ENCODE results near the gene DNAH6.
"Not testable (repeated sequence)": the region's sequence is repeated elsewhere in the genome, so short reads cannot be mapped to it uniquely, and the experiment has no call there.

DNAH6 gene, protein sequence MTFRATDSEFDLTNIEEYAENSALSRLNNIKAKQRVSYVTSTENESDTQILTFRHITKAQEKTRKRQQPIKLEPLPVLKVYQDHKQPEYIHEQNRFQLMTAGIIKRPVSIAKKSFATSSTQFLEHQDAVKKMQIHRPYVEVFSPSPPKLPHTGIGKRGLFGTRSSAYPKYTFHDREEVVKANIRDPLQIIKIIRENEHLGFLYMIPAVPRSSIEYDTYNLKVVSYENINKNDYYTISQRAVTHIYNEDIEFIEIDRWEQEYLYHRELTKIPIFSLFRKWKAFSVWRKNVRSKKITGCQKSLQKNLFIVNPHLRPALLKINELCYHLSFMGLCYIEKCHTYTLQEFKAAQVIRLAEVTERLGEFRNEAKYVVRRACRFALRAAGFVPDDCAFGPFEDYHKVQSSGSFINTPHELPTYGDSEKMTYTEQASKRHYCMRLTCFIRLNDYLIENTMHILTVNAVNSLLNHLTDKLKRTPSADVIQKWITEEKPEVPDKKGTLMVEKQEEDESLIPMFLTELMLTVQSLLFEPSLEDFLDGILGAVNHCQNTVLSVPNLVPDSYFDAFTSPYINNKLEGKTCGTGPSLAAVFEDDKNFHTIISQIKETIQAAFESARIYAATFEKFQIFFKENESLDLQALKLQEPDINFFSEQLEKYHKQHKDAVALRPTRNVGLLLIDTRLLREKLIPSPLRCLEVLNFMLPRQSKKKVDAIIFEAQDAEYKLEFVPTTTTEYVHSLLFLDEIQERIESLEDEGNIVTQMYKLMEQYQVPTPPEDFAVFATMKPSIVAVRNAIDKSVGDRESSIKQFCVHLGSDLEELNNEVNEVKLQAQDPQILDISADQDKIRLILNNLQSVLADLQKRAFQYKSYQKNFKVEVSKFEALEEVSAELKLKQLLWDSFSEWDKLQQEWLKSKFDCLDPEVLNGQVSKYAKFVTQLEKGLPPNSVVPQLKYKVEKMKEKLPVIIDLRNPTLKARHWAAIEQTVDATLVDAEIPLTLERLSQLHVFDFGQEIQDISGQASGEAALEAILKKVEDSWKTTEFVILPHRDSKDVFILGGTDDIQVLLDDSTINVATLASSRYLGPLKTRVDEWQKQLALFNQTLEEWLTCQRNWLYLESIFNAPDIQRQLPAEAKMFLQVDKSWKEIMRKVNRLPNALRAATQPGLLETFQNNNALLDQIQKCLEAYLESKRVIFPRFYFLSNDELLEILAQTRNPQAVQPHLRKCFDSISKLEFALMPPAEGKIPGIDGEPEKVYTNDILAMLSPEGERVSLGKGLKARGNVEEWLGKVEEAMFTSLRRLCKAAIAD (N-terminal part only)

DNA sequence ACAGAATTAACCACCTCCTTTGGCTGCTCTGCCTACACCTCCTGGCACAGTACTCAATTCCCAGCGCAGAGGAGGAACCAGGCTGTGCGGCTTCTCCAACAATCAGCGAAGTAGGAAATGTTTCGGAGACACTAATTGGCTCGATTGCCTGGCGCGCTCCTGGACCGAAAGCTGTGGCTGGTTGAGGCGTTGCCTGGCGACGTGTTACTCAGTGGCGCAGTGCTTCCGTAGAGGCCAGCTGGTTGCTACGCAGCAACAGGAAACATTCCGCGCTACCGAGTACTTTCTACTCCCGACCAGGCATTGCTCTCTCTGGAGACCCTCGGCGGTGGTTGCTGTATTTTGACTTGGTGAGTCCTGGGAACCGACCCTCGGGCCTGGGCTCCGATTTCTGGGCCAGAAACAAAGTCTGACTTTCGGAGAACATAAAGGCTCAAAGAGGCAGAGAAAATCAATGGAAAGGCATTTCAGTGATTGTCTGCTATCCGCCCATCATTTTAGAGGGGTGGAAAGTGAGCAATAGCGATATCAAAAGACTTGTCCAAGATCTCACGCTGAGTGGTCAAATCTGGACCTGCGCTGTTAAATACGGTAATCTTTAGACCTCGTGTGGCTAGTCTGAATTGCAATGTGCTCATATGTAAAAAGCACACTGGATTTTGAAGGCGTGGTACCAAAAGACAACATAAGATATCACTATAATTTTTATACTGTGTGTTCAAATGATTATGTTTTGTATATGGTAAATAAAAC lies at the start of gene DNAH6:
DNAH6 (plus strand) TSS at position 265 of the 753 bp plus-strand sequence. CDS start 1,329 bp downstream, outside the sequence.
- DNase-seq: peak; percentile 41

DNA sequence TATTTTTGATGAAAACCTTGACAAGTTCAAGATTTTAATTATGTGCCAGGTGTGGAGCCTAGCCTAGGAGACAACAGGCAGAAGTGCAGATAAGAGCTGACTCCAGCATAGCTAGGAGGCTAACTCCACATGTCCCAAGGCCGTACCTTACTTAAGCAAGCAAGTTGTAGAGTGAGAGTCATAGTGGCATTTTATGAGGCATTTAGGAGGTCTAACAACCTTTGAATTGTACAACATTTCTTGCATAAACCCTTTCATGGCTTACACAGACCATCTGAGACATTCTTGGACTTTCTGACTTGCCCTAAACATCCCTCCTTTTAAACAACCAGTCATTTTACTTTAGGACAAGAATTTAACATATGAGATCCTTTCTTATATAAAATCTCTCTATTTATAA lies 48.9 kb upstream of the DNAH6 start:
- no peak for DNase-seq

DNA sequence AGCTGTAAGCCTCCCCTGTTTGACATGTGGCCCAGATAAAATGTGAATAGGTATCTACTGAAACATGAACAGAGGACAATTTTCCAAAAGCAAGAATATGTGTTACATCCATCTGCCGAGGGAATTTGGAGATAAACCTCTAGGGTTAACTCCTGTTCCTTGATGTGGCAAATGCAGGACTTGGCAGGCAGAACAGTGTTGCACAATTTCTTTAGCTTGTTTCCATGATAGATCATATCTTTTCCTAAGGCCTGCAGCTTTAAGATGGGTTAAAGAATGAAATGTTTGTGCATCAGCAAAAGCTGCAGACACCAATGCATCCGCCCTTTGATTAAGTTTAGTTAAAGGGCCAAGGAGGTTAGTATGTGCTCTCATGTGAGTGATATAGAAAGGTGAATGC lies 43.9 kb upstream of the DNAH6 start:
- not testable (repeated sequence) for DNase-seq

DNA sequence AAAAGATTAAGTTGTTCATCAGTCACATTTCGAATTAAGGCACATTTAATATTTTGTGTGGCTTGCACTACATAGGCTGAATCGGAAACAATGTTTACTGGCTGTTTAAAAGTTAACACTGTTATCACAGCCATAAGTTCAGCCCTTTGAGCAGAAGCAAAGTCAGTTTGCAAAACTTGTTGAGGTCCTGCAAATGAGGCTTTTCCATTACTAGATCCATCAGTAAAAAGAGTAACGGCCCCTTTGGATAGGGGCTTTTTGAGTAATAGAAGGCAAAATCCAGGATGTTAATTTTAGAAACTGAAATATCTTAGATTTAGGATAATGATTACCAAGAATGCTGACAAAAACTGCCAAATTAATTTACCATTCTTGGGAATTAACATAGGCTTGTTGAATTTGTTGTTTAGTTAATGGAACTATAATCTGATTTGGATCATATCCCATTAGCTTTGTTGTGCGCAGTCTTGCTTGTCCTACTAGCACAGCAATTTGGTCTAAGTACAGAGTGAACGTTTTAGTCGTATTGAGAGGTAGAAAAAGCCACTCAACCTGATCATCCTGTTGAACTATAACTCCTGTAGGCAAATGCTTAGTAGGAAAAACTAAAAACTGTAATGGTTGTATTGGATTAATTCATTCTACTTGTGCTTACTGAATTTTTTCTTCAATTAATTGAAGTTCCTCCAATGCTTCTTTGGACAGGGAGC lies 43.3 kb upstream of the DNAH6 start:
- no peak for DNase-seq

DNA sequence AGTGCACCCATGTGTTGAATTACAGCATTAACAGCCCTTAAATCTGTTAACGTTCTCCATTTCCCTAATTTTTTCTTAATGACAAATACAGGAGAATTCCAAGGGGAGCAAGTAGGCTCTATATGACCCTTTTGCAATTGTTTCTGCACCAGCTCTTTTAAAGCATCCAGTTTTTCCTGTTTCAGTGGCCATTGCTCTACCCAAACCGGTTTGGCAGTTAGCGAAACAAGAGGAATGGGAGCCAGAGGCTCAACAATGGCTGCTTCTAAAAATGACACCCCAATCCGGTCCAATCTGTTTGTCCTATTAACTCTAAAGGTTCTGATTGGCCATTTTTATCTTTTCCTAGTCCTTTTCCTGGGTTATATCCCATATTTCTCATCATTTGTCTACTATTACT lies 42.1 kb upstream of the DNAH6 start:
- DNase-seq: no peak

DNA sequence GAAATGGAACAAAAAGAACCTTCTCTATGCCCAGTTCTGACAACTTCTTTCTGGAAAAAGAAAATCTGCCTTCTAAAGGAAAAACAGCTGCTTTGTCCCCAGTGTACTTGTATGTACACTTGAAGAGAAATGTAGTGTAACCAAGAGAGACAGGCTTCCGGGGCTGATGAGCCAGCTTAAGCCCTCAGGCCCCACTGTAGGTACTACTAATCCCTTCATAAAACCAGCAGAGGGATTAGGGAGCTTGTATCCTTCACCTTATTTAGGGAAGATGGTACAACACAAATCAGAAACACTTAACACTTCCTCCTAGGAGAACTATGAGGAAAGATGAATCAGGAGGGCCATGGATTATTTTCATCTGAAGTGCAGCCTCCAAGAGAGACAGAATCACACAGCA lies 38.4 kb upstream of the DNAH6 start:
- DNase-seq: no peak

DNA sequence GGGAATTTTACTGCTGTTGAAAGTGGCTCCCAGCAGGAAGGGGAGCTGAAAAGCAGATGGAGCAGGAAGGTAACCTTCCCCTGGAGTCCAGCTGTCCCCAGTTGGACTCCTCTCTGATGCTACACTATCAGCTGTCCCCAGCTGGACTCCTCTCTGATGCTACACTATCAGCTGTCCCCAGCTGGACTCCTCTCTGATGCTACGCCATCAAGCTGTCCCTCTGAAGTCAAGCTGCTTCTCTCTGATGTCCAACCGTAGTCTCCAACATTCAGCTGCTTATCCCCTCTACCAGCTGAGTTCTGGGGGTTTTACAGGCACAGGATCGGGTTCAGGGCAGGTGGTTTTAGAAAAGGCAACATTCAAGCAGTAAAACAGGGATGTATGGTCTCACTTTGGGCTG lies 37.4 kb upstream of the DNAH6 start:
- DNase-seq: no peak

DNA sequence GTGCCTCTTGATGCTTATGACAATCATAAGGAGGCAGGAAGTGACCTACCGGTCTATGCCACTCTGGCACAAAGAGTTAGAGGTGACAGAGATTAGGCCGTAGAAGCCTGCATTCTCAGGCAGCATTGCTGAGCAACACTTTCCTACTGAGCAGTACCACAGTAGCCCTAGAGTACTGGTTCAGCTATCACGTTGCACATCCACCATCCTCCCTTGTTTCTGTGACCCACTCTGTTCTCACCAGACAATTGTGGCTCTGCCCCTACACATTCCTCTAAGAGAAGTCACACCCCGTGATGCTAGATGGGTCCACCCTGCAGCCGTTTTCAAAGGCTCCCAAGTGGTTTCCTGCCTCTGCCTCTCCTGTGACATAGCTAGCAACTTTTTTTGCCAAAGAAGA lies 34.6 kb upstream of the DNAH6 start:
- no peak for DNase-seq

DNA sequence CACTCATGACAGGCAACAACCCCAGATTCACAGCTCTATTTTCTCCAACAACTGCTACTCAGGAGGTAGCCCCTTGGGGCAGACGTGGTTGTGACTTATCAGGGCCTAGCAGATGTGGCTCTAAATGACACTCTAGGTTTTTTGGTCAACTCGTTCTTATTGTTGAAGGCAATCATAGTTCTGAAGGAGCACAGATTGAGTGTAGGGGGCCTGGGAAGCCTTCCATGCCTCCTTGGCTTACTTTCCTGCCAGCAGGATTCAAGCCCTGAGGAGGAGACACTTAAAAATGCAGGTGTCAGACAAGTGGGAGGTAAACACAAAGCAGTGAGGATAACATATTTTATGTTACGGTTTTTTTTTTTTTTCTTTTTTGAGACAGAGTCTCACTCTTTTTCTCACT lies 33.7 kb upstream of the DNAH6 start:
- DNase-seq: no peak

DNA sequence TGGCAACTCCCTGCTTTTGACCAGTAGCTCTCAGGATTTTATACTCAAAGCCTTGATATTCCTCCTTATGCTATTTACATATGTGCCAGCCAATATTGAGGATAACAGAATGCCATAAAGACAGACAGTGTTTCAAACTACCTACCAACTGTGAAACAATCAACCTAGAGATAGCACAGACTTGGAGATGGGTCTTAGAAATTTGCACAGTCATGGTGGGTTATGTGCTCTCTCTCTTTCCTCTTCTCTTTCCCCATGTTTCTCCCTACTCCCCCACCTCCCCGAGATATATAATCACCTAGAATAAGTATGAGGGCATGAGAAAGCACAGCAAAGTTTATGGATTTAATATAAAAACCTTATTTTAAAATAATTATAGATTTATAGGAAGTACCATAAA lies 33.0 kb upstream of the DNAH6 start:
- DNase-seq: no peak

DNA sequence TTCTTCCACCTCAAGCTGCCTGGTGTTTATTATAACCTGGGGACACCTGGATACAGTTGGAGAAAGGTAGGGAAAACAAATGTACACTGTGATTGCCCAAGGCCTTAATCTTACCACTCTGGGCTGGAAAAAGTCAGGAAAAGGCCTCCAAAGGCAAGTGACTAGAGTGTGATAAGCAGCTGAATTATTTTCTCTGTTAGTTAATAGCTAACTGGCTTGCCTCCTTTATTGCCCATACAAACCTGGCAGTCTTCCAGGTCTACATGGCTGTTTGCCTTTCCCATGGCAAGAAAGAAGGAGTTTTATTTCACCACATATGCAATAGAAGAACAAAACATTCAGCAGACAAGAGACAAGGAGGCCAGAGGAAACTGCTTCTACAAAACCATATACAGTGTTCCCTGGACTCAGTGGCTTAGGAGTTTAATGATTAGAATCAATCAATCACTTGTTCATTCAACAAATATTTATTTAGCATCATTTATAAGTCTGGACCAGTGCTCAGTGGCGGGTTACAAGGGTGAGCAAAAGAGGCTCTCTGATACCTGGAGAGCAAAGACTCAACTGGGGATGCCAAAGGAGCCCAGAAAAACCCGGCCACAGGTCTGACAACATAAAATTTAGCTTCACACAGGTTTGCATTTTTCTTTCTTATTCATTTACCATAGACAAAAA lies 29.7 kb upstream of the DNAH6 start:
- no peak for DNase-seq

DNA sequence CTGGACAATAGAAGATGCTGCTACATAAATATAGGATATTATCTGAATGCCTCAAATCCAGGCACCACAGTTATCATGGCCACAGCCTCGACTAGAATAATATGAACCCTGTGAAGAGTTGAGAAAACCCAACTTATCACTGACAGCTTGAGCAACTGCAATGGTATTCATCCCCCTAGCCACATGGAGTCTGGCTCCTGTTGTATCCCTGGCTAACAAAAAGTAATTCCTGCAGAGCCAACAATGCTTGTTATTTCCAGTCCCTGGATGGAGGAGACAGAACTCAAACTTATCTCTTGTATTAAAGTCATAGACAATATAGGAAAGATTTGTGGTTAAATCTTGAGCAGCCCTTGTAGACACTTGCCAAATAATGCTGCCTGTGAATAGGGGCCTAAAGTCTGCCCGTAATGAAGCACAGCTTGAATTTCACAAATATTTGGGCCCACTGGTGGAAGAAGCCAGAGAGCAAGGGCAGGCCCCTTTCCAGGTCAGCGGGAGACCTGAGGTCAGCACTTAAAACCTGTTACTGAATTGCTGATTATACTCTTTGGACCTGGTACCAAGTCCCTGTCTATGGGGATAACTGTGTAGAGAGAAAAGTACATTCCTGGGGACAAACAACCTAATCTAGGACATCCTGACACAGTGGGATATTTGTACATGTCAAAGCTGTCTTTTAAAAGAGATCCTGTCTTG lies 28.9 kb upstream of the DNAH6 start:
- no peak for DNase-seq

DNA sequence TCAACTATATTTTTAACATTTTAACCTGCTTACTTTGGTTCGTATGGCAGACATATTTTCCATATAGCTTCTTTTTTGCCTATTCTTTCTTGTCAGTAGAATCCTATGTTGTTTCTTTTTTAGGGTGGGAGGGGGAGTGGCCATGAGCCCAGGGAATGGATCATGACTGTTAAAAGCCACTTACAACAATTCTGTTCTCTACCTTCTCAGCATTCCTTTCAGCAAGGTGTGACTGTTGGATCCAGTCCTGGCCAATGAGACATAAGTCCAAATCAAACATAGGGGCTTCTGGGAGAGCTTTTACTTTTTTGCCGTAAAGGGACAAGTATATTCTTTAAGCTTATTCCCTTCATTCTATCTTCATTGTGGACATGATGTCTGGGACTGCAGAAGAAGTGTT lies 25.0 kb upstream of the DNAH6 start:
- DNase-seq: no peak

DNA sequence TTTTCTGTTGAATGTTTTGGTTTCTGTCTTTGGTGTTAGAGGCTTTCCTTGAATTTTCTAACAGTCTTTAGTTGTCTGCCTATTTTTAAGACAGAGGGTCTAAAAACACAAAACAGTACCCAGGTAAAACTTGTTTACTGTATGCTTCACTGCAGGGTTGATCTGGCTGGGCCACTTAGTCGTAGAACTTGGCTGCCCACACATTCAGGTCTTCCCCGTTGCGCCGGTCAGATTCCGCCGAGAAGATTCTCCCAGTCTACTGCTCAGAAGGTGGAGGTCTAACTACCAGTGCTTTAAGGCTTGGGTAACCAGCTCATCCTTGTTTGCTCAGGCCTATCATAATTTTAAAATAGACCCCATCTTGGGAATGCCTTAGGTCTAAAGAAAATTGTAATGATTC lies 24.6 kb upstream of the DNAH6 start:
- no peak for DNase-seq

DNA sequence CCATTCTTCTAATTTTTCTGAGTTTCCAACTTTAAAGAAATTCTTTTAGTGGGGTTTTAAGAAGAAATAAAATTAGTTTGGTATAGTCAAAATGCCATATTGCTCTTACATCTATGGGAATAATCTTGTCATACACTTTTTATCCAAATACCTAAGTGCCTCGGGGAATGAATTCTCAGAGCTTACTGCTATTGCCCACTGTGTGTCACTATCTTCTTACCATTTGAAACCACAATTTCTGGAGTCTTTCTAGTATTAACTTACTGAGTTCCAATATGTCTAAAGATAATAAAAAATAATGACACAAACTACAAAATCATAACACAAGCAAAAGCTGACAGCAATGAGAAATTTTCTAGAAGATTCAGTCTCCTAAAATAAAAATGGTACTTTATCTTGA lies 23.7 kb upstream of the DNAH6 start:
- no peak for DNase-seq

DNA sequence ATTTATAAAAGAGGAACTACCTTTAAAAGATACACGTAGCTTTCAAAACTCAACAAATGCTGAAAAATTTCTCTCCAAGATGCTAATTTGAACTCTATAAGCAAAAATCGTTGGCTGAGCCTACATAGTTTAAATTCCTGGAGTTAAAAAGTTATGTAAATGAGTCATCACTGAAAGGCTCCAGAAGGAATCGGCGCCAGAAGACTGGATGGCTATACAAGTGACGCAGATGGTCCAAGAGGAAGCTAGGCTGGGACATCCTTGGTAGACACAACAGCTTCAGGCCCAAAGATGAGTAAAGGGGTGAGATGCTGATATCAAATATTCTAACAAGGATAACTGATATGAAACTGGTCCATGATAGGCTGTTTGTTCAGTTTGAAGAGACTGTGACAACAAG lies 22.8 kb upstream of the DNAH6 start:
- DNase-seq: no peak

DNA sequence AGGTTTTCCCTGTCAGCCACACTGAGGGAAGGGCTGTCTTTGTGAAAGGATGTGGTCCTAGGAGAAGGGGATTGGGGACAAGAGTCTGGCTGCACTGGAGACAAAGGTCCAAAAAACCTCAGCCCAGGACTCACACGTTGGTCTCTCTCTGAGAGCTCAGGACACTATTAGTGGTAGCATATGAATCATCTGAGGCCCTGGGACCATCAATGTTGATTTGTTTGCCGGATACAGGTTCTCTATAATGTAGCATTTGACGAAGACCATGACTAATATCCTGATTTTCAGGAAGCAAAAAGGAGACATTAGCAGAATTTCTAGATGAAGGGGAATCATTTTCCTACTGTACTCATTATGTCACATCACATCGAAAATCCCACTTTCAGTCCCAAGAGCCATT lies 22.2 kb upstream of the DNAH6 start:
- no peak for DNase-seq

DNA sequence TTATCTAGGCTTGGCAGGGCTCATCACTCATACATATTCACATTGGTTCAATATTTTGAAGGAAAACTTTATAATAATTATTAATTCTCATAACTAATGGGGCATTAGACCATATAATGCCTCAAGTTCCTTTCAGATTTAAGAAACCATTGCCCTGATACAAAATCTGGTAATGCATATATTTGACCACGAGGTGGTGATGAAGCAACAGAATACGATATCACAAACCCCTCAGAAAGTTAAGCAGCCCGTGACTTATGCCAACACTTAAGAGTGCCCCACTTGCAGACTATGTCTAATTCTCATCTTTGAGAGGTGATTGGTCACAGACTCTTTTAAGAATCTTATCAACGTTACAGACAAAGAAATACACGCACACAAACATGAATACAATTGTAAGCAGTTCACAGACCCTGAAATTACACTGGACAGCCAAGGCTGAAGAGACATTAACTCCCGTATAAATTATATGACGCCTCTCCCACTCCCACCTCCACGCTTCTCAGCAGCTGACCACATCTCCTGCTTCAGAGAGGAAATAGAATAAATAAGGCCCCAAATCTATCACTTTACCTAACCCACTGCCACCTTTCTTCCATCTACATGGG lies 20.7 kb upstream of the DNAH6 start:
- peak; percentile 67 for DNase-seq

DNA sequence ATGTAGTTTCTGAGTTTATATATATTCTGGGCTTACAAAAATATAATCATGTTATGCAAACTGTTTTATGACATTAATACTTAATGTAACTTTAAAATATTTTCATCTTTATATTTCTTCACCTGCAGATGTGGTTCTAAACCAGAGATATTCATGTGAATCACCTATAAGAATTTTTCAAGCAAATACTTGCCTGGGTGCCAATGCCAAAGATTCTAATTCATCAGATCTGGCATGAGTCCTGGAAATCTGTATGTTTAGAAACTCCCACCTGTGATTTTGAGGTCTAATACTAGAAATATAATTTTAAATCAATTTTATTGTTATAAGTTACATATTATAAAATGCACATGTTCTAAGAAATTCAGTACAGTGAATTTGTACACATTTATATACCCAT lies 19.9 kb upstream of the DNAH6 start:
- no peak for DNase-seq

DNA sequence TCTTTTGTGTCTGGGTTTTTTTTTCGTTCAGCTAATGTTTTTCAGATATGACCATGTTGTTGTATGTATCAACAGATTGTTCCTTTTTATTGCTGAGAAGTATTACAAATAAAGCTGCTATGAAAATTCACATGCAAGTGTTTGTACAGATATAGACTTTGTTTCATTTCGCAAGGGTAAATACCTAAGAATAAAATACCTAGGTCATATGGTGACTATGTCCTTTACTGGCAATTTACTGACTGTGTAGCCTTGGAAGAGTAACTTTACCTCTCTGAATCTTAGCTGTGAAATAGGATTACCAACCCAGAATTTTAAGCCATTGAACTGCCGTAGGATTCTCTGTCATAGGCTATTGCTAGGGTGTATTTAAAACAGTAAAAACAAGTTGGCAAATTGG lies 19.0 kb upstream of the DNAH6 start:
- no peak for DNase-seq
